Naive thymus-derived CD8-positive, alpha-beta T cell (primary cell): Measurements from ENCODE around the gene IDI1. TPM values are rescaled to one million over a fixed set of nuclear protein-coding genes. Genes with fewer than 3 reads are reported as not detected.

ENCODE experiments used
- ATAC-seq, 2 donors: fragments of 150-1000 bp; cut with Tn5 transposase in 1 of 2; sonication (Bioruptor Pico), chemical (Tn5 transposase) in 1 of 2; 1 replicate in 1 of 2; 2 replicates in 1 of 2; pipeline ENCODE4 v1.10.0; 2021; ENCODE audit warnings: mild to moderate bottlenecking in 2 of 2, moderate library complexity in 2 of 2
- POLR2A ChIA-PET: fragments of 350-600 bp; sonication (Branson Sonifier 250); formaldehyde crosslinking; loops from one replicate; lab custom pipeline; 2021; ENCODE audit warnings: antibody characterized with exemption; lab: Charles Lee
- DNase-seq, 10 donors: peaks; one replicate each; pipeline versions ENCODE4 v3.0.0 to v3.0.0-alpha.2; 2020 to 2022
- H3K27ac Mint-ChIP-seq, 10 donors: one replicate each; pipeline ENCODE4 v1.8.0; 2020 to 2022; ENCODE audit warnings: mild to moderate bottlenecking in 10 of 10, mixed read lengths in 10 of 10, moderate library complexity in 4 of 10, inconsistent platforms in 1 of 10
- H3K27me3 Mint-ChIP-seq, 5 donors: one replicate each; pipeline ENCODE4 v1.8.0; 2021 to 2022; ENCODE audit warnings: mixed read lengths in 5 of 5
- H3K36me3 Mint-ChIP-seq, 3 donors: one replicate each; pipeline ENCODE4 v1.8.0; 2020 to 2022; ENCODE audit warnings: mixed read lengths in 3 of 3, mild to moderate bottlenecking in 2 of 3, inconsistent platforms in 1 of 3
- H3K4me1 Mint-ChIP-seq, 4 donors: one replicate each; pipeline ENCODE4 v1.8.0; 2021 to 2022; ENCODE audit warnings: mixed read lengths in 4 of 4
- H3K4me3 Mint-ChIP-seq, 10 donors: one replicate each; pipeline ENCODE4 v1.8.0; 2020 to 2022; ENCODE audit warnings: mild to moderate bottlenecking in 10 of 10, mixed read lengths in 10 of 10, moderate library complexity in 6 of 10, inconsistent platforms in 1 of 10
- H3K9me3 Mint-ChIP-seq, 9 donors: one replicate each; pipeline ENCODE4 v1.8.0; 2020 to 2022; ENCODE audit warnings: mixed read lengths in 9 of 9, mild to moderate bottlenecking in 3 of 9, inconsistent platforms in 1 of 9, moderate library complexity in 1 of 9
- polyA plus RNA-seq, 3 donors: library from polyadenylated mRNA; unstranded; fragments of 300-500 nt; fragmentation: Illumina TruSeq; gene quantifications; one replicate each; pipeline ENCODE4 v1.2.3, GENCODE V29; 2021
- total RNA-seq, 8 experiments: library from RNA in 2 of 8; stranded (reverse) in 2 of 8; gene quantifications; one replicate each; pipeline ENCODE4 v1.2.3 and lab custom pipeline; 2021 to 2026

IDI1 gene
- total and polyA plus RNA-seq, 5 experiments from 2014 or later, result 29.0 to 53.5 (median 33.9) TPM

GRCh38 chr10:1003884-1004670, 44.8 kb downstream of the IDI1 start:
- Mint-ChIP-seq H3K4me3 (no peak overlapping the region), H3K4me1 (peaks cover 0 to 22% (median 11%) of the 10 kb centered on the region in 4 donors), H3K9me3 (peaks cover 5 to 22% (median 10%) of the 10 kb centered on the region in 9 donors), H3K27me3 (no peaks in the 10 kb centered on the region), H3K36me3 (peaks cover 31 to 96% (median 70%) of the 10 kb centered on the region in 3 donors), H3K27ac (peak overlapping the region in 1 of 10 donors; percentile 28)
- DNase-seq (no peak), ATAC-seq (no peak)
- POLR2A ChIA-PET, result interaction anchor here (0.5 to 1.1 kb wide), 2 partner anchors 11 to 45 kb away, joined by 3 read pairs; partner anchors contain the start of gene IDI1

GRCh38 chr10:1002425-1003006, 46.4 kb downstream of the IDI1 start:
- ATAC-seq (no peak), DNase-seq (no peak)
- peak overlapping the region in 1 of 10 donors; percentile 14 for H3K27ac Mint-ChIP-seq
- peaks cover 5 to 22% (median 10%) of the 10 kb centered on the region in 9 donors for H3K9me3 Mint-ChIP-seq
- POLR2A ChIA-PET, result no interaction called here
- peaks cover 0 to 19% (median 11%) of the 10 kb centered on the region in 4 donors for H3K4me1 Mint-ChIP-seq
- no peaks in the 10 kb centered on the region for H3K27me3 Mint-ChIP-seq
- peaks cover 31 to 96% (median 70%) of the 10 kb centered on the region in 3 donors for H3K36me3 Mint-ChIP-seq
- no peak overlapping the region for H3K4me3 Mint-ChIP-seq

- Mint-ChIP-seq H3K27ac (peak overlapping the region in 1 of 10 donors; percentile 80), H3K4me1 (peaks cover 0 to 16% (median 8%) of the 10 kb centered on the region in 4 donors), H3K9me3 (peaks cover 0 to 15% (median 5%) of the 10 kb centered on the region in 9 donors), H3K36me3 (peaks cover 22 to 95% (median 54%) of the 10 kb centered on the region in 3 donors), H3K4me3 (no peak overlapping the region), H3K27me3 (no peaks in the 10 kb centered on the region)
- no peak for ATAC-seq
- POLR2A ChIA-PET, result interaction anchor here (2.5 kb wide), 1 partner anchor 9 kb away, joined by 13 read pairs; the partner anchor contains the start of gene GTPBP4
- DNase-seq, result no peak
These were observed 51.5 kb downstream of the IDI1 start for GRCh38 chr10:997266-998022.

GRCh38 chr10:996031-996430, 52.9 kb downstream of the IDI1 start:
- POLR2A ChIA-PET, result no interaction called here
- H3K9me3 Mint-ChIP-seq, result peaks cover 0 to 1% (median 0%) of the 10 kb centered on the region in 9 donors
- ATAC-seq, result no peak
- H3K27me3 Mint-ChIP-seq, result no peaks in the 10 kb centered on the region
- peak overlapping the region in 1 of 10 donors; percentile 3 for H3K27ac Mint-ChIP-seq
- peaks cover 11 to 86% (median 41%) of the 10 kb centered on the region in 3 donors for H3K36me3 Mint-ChIP-seq
- no peak for DNase-seq
- H3K4me3 Mint-ChIP-seq, result no peak overlapping the region
- H3K4me1 Mint-ChIP-seq, result peaks cover under 1 to 19% (median 8%) of the 10 kb centered on the region in 4 donors

- Mint-ChIP-seq H3K27me3 (no peaks in the 10 kb centered on the region), H3K36me3 (peaks cover 6 to 85% (median 36%) of the 10 kb centered on the region in 3 donors), H3K27ac (peak overlapping the region in 4 of 10 donors; percentile 12 to 63 (median 50)), H3K4me1 (peaks cover 6 to 23% (median 12%) of the 10 kb centered on the region in 4 donors), H3K4me3 (no peak overlapping the region), H3K9me3 (no peaks in the 10 kb centered on the region)
- no peak for DNase-seq
- ATAC-seq, result no peak
- POLR2A ChIA-PET, result no interaction called here
These were observed 53.4 kb downstream of the IDI1 start for GRCh38 chr10:995559-995926.

GRCh38 chr10:994836-995558, 53.9 kb downstream of the IDI1 start:
- no peaks in the 10 kb centered on the region for H3K27me3 Mint-ChIP-seq
- no peaks in the 10 kb centered on the region for H3K9me3 Mint-ChIP-seq
- H3K27ac Mint-ChIP-seq, result peak overlapping the region in 6 of 10 donors; percentile 12 to 63 (median 52)
- ATAC-seq, result no peak
- H3K4me1 Mint-ChIP-seq, result peaks cover 11 to 28% (median 15%) of the 10 kb centered on the region in 4 donors
- H3K4me3 Mint-ChIP-seq, result peak overlapping the region in 1 of 10 donors; percentile 3
- H3K36me3 Mint-ChIP-seq, result peaks cover 5 to 81% (median 32%) of the 10 kb centered on the region in 3 donors
- POLR2A ChIA-PET, result no interaction called here
- DNase-seq, result no peak

- no peak for DNase-seq
- Mint-ChIP-seq H3K27ac (peak overlapping the region in 1 of 10 donors; percentile 31), H3K27me3 (no peaks in the 10 kb centered on the region), H3K4me3 (no peak overlapping the region), H3K36me3 (peaks cover 5 to 62% (median 13%) of the 10 kb centered on the region in 3 donors), H3K9me3 (no peaks in the 10 kb centered on the region), H3K4me1 (peaks cover 23 to 44% (median 29%) of the 10 kb centered on the region in 4 donors)
- POLR2A ChIA-PET, result no interaction called here
- no peak for ATAC-seq
These were observed 56.0 kb downstream of the IDI1 start for GRCh38 chr10:992871-993270.

- peaks cover under 1 to 58% (median 12%) of the 10 kb centered on the region in 3 donors for H3K36me3 Mint-ChIP-seq
- H3K4me3 Mint-ChIP-seq, result no peak overlapping the region
- peaks cover 24 to 47% (median 32%) of the 10 kb centered on the region in 4 donors for H3K4me1 Mint-ChIP-seq
- DNase-seq (no peak), ATAC-seq (no peak)
- no peaks in the 10 kb centered on the region for H3K9me3 Mint-ChIP-seq
- no peak overlapping the region for H3K27ac Mint-ChIP-seq
- no peaks in the 10 kb centered on the region for H3K27me3 Mint-ChIP-seq
- POLR2A ChIA-PET, result no interaction called here
These were observed 56.5 kb downstream of the IDI1 start for GRCh38 chr10:992467-992866.

- Mint-ChIP-seq H3K36me3 (peaks cover 0 to 43% (median 4%) of the 10 kb centered on the region in 3 donors), H3K4me3 (peak overlapping the region in 8 of 10 donors; percentile 12 to 70 (median 54)), H3K27me3 (no peaks in the 10 kb centered on the region), H3K4me1 (peaks cover 26 to 56% (median 45%) of the 10 kb centered on the region in 4 donors), H3K9me3 (no peaks in the 10 kb centered on the region), H3K27ac (peak overlapping the region in 9 of 10 donors; percentile 6 to 99 (median 47))
- POLR2A ChIA-PET, result no interaction called here
- ATAC-seq (no peak), DNase-seq (no peak)
These were observed 58.1 kb downstream of the IDI1 start for GRCh38 chr10:990808-991207.
